NCI-H2107 treated with DMSO at 0.1 percent for 48 hours (cell line): ENCODE measurements around the gene AHRR.

Experiments used
- DNase-seq: peaks from one replicate; lab custom pipeline; 2025; ENCODE audit not compliant: unreplicated experiment; lab: John Stamatoyannopoulos, UW

AHRR gene

DNA sequence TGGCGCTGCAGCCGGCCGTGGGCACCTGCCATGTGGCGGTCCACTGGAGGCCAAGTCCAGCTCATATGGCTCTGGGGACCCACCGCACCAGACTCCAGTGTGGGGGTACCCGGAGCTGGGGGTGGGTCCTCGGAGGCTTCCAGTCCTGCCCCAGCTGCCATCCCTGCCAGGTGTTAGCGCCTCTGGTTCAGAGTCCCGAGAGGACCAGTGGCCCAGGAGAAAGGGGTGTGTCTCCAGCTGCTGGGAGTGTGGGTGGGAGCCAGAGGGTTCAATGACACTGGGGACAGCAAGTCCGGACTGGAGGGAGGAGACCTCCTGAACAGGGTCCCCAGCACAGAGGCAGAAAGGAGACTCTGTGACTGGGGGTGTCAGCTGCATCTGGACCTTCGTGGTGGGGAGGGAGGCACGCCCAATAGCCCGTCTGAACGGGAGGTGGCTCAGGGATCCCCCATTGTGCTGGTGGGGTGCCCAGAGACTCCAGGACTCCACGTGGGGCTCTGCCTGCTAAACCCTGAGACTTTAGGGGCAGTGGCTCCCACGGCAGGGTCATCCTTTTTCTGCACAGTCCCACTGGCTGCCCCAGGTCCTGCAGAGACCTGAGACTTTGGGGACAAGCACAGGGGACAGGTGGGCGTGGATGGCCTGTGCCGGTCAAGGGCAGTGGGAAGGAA, 2.4 kb upstream of the AHRR start:
- no peak for DNase-seq

DNA sequence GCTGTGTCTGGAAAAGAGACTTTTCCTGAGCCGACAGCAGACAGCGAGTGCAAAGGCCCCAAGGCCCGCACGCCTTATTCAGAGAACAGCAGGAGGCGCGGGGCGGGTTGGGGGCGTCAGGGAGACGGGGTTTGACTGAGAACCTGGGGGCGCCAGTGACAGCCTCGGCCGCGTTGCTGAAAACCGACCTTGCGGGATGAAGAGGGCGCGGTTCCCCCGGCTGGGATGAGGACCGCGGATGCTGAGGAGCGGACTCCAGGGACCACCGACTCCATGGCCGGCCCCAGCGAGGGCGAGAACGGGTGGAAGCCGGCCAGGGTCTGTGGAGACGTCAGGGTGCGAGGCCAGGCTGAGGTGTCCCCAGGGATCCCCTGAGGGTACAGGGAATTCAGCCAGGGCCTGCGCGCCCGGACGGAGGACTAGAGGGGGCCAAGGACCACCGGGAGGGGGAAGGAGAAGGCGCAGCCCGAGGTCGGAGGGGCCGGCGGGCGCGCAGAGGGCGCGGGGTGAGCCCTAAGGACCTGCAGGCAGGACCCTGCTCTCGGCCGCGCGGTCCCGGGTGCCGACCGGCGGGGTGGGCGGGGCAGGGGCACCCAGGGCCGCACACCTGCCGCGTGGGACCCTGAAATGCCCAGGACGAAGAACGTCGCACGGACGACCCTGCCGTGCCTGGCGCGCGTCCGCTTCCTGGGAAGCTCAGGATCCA, 837 bp upstream of the AHRR start:
- DNase-seq, result no peak

GRCh38 chr5:321726-322251, 275 bp downstream of the AHRR start:
- DNase-seq, result no peak

GRCh38 chr5:322281-322941, 897 bp downstream of the AHRR start:
- DNase-seq, result no peak

- DNase-seq, result no peak
Measured at GRCh38 chr5:322942-323879, 1.7 kb downstream of the AHRR start.

- DNase-seq, result no peak
Measured at GRCh38 chr5:324736-325612, 3.5 kb downstream of the AHRR start.

- DNase-seq, result no peak
Measured at GRCh38 chr5:326109-326508, 4.6 kb downstream of the AHRR start.

GRCh38 chr5:329121-329735, 7.7 kb downstream of the AHRR start:
- DNase-seq, result no peak

DNA sequence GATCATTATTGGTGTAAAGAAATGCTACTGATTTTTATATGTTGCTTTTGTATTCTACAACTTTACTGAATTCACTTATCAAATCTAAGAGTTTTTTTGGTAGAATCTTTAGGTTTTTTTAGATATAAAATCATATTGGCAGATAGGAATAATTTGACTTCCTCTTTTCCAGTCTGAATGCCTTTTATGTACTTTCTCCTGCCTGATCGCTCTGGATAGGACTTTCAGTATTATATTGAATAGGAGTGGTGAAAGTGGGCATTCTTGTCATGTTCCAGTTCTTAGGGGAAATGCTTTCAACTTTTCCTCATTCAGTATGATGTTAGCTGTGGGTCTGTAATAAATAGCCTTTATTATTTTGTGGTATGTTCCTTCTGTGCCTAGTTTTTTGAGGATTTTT, 8.3 kb downstream of the AHRR start:
- no peak for DNase-seq

DNA sequence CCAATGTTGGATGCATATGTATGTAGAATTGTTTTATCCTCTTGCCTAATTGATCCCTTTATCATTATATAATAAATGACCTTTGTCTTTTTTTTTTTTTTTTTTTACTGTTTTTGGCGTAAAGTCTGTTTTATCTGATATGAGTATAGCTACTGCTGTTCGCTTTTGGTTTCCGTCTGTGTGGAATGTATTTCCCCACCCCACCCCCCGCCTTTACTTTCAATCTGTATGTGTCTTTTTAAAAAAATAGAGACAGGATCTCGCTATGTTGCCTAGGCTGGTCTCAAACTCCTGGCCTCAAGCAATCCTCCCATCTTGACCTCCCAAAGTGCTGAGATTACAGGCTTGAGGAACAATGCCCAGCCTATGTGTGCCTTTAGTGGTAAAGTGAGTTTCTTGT, 11.3 kb downstream of the AHRR start:
- no peak for DNase-seq

- no peak for DNase-seq
Measured at GRCh38 chr5:333945-334344, 12.4 kb downstream of the AHRR start.

DNA sequence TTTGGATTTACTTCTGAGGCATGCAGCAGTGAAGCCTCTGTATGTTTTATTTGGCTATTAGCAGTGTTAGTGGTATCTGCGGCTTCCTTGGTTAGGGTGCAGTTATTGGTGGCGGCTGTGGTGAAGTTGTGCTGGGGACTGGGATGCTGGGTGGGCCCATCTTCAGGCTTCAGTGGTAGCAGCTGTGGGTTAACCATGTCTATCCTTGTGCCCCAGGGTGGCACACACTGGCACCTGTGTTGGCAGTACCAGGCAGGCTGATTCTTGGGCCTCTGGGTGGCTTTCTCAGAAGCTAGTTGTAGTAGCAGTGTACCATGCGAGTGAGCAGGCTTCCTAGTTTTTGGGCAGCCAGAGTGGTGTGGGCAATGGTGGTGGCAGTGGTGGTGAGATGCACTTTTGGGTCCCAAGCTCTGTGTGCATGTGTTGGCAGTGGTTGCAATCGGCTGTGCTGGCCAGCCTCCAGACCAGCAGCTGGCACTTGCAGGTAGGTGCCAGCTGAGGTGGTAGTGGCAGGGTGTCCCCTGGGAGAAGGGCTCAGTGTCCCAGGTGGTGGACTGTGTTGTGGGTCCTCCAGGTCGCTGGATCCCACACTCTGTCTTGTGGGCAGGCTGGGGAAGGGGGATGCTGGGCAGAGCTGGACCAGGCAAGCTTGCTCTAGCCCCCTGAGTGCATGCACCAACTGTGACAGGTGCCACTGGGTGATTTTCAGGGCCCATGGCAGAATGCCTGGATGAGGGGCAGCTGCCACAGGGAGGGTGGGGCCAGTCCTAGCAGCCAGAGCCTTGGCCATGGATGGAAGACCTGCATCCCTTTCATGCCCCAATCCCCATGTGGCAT, 13.6 kb downstream of the AHRR start:
- no peak for DNase-seq

- no peak for DNase-seq
Measured at GRCh38 chr5:335740-336038, 14.2 kb downstream of the AHRR start.

- no peak for DNase-seq
Measured at GRCh38 chr5:337563-338130, 16.1 kb downstream of the AHRR start.

GRCh38 chr5:342501-343460, 21.3 kb downstream of the AHRR start:
- no peak for DNase-seq

GRCh38 chr5:343461-344401, 22.2 kb downstream of the AHRR start:
- no peak for DNase-seq
